ENCODE measurements around the gene ZNF407. TPM values are rescaled to one million over a fixed set of nuclear protein-coding genes. Genes with fewer than 3 reads are reported as not detected.
A peak's percentile ranks its signal among the peaks of the same experiment; 100 is the strongest.

Gene ZNF407
- total and polyA plus RNA-seq, 10 donors = 2.0 to 41.0 (median 26.3) TPM

DNA sequence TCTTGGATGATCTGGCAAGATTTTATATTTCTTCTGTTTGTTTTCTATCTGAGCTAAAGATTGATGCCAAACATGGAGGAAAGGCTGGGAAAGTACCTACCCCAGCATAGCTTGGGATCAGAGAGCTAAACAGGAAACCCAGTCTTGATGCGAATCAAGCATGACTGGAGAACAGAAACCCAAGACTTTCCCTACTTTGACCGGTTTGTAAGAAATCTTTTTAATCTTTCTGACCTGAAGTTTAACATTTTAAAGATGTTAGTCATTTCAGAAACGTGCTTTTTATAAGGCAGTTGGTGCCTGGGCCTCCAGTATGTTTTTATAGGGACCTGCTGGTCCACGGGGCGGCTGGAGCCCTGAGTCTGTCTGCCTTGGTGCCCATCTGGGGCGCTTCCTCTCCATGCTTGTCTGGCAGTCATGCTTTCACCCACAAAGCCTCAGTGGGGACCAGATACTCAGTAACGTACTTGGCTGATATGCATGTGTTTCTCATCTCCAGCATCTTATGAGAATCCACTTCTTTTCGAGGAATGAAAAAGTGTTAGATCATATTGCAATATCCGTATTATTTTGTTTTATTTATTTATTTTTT is 344.7 kb downstream of the ZNF407 start:
- Histone ChIP-seq H3K4me1 (peaks cover 0 to 15% (median 5%) of the 10 kb centered on the region in 6 donors), H3K27me3 (replicated peaks in 1 of 7) (no peaks in the 10 kb centered on the region), H3K4me3 (no peak overlapping the region), H3K27ac (peak overlapping the region in 1 of 8 donors; percentile 36), H3K9me3 (no peaks in the 10 kb centered on the region), H3K36me3 (peaks cover 0 to 1% (median 0%) of the 10 kb centered on the region in 6 donors)
- intact Hi-C loops (cut with DNase I; ENCODE audit: low total_unique reads) = no loop called here
- TF ChIP-seq, protein P1, sequence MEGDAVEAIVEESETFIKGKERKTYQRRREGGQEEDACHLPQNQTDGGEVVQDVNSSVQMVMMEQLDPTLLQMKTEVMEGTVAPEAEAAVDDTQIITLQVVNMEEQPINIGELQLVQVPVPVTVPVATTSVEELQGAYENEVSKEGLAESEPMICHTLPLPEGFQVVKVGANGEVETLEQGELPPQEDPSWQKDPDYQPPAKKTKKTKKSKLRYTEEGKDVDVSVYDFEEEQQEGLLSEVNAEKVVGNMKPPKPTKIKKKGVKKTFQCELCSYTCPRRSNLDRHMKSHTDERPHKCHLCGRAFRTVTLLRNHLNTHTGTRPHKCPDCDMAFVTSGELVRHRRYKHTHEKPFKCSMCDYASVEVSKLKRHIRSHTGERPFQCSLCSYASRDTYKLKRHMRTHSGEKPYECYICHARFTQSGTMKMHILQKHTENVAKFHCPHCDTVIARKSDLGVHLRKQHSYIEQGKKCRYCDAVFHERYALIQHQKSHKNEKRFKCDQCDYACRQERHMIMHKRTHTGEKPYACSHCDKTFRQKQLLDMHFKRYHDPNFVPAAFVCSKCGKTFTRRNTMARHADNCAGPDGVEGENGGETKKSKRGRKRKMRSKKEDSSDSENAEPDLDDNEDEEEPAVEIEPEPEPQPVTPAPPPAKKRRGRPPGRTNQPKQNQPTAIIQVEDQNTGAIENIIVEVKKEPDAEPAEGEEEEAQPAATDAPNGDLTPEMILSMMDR (IDR thresholded peaks at IDR 0.05 in 8 of 11, conservative IDR thresholded peaks at IDR 0.05 in 3 of 11) = no peak
- TF ChIP-seq POLR2AphosphoS5 (IDR thresholded peaks at IDR 0.05) = no peak
- no peak for TF ChIP-seq POLR2A (IDR thresholded peaks at IDR 0.05)
- no peak for DNase-seq
- 71 to 80% (median 74%) methylated on average over 9 of the region's 9 CpGs for WGBS, 5 donors

DNA sequence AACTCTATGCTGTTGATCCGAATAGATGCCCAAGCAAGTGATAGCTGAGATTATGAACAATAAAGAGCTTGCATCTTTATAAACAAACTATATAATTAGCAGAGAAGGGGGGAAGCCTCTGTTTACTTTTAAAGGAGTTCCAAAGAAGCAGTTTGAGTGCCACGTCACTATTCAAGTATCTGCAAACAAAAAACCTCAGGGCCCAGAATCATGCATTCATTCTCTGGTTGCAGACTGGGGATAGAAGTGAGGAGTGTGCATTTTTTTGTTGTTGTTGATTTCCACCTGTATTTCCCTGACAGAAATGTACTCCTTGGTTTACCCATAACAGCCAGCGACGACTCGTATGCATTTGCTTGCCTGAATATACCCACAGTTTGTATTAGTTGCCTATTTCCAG is 347.0 kb downstream of the ZNF407 start:
- Histone ChIP-seq H3K9me3 (no peaks in the 10 kb centered on the region), H3K4me3 (no peak overlapping the region), H3K4me1 (peaks cover 0 to 22% (median 8%) of the 10 kb centered on the region in 6 donors), H3K27ac (no peak overlapping the region), H3K27me3 (replicated peaks in 1 of 7) (no peaks in the 10 kb centered on the region), H3K36me3 (peaks cover 0 to 4% (median 0%) of the 10 kb centered on the region in 6 donors)
- 93 to 99% (median 97%) methylated on average over 5 of the region's 5 CpGs for WGBS, 5 donors
- no peak for TF ChIP-seq POLR2A (IDR thresholded peaks at IDR 0.05)
- TF ChIP-seq, protein P1 (IDR thresholded peaks at IDR 0.05 in 8 of 11, conservative IDR thresholded peaks at IDR 0.05 in 3 of 11) = no peak
- no peak for TF ChIP-seq POLR2AphosphoS5 (IDR thresholded peaks at IDR 0.05)
- intact Hi-C loops (cut with DNase I; ENCODE audit: low total_unique reads) = no loop called here
- DNase-seq = no peak

DNA sequence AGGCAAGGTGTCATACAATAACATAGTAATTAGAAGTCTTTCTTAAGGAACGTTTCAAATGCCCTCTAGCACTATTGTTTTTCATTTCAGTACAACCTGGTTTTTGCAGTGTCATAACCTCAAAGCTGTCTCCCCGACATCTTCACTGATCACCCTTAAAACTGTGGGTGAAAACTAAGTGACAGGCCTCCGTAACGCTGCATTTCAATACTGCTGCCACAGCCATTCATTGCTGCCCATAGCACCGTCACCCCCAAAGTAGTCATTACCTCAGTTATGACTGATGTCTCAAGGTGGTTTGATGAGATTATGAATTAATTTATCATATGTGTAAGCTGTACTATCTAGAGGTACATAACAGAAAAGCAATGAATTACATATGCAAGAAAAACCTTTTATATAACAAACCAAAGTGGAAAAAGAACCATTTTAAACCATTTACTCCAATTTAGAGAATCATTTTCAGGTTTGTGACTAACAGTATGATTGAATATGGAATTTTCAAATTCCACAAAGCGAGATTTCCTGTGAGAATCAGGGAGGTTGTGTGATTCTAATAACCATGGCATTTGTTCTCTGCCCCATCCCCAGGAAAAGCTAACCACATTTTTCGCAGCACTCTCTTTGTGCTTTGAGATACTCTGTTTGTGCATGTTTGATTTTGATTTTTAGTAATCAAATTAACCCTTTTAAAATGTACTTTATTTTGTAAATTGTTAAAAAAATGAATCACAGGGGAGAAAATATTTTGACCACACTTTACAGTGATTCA is 348.3 kb downstream of the ZNF407 start:
- H3K9me3 ChIP-seq = no peaks in the 10 kb centered on the region
- H3K4me1 ChIP-seq = peaks cover 3 to 34% (median 20%) of the 10 kb centered on the region in 6 donors
- no peak overlapping the region for H3K4me3 ChIP-seq
- 86 to 94% (median 90%) methylated on average over 7 of the region's 7 CpGs for WGBS, 5 donors
- H3K27me3 ChIP-seq (replicated peaks in 1 of 7) = no peaks in the 10 kb centered on the region
- TF ChIP-seq, protein P1 (IDR thresholded peaks at IDR 0.05 in 8 of 11, conservative IDR thresholded peaks at IDR 0.05 in 3 of 11) = no peak
- TF ChIP-seq POLR2A (IDR thresholded peaks at IDR 0.05) = no peak
- TF ChIP-seq POLR2AphosphoS5 (IDR thresholded peaks at IDR 0.05) = no peak
- H3K36me3 ChIP-seq = peaks cover 0 to 4% (median 0%) of the 10 kb centered on the region in 6 donors
- intact Hi-C loops (cut with DNase I; ENCODE audit: low total_unique reads) = no loop called here
- H3K27ac ChIP-seq = no peak overlapping the region
- no peak for DNase-seq
